Prostate gland (tissue), 2 donors: ENCODE measurements around the gene CLTB.

Experiments
- CTCF ChIP-seq, 4 experiments: fragments of 200-600 bp in 2 of 4; fragments of 450-650 bp in 2 of 4; sonication (generic) in 2 of 4; IDR thresholded peaks; 1 replicate in 3 of 4; 2 replicates in 1 of 4; pipeline ENCODE4 v1.5.1; 2016 to 2019; ENCODE audit warnings: antibody characterized with exemption in 4 of 4, mild to moderate bottlenecking in 2 of 4, moderate library complexity in 2 of 4
- POLR2A ChIP-seq: fragments of 450-650 bp; IDR thresholded peaks from one replicate; pipeline ENCODE4 v1.6.1; 2016; ENCODE audit warnings: antibody characterized with exemption, mild to moderate bottlenecking
- POLR2AphosphoS5 ChIP-seq: sonication (generic); formaldehyde crosslinking; IDR thresholded peaks from one replicate; pipeline ENCODE4 v1.6.1; 2017; ENCODE audit warnings: antibody characterized with exemption

- TF ChIP-seq CTCF (IDR thresholded peaks at IDR 0.05): no peak
- no peak for TF ChIP-seq POLR2A
- no peak for TF ChIP-seq POLR2AphosphoS5
Measured at GRCh38 chr5:176383248-176383905, 33.0 kb downstream of the CLTB start.
